GM10847 (cell line): Measurements from ENCODE around the gene FAM81A.

ENCODE experiments used
- POLR2A ChIP-seq: IDR thresholded peaks from 2 replicates; pipeline ENCODE4 v1.6.1; 2011; ENCODE audit not compliant: insufficient read length; ENCODE audit errors: extremely low read depth

FAM81A gene

DNA sequence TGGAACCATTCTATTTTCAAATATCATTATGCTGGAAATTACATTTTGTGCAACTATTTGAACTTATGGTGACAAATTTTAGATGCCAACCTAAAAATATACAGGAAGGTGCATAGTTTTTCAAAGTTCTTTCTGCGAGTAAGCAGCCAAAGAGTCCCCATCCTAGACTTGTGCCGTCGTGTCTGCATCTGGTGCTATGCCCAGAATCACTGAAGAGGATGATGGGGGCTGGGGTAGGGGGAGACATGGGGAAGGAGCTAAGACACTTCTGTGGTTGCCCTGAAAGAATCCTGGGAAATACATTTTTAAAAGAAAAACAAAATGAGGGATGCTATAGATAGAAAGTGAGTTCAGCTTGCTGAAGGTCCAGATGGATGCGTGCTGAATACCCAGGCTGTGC lies 21.2 kb upstream of the FAM81A start:
- no peak for TF ChIP-seq POLR2A

GRCh38 chr15:59419170-59419569 lies 18.8 kb upstream of the FAM81A start:
- TF ChIP-seq POLR2A = no peak

- no peak for TF ChIP-seq POLR2A
These were observed 17.9 kb upstream of the FAM81A start for GRCh38 chr15:59420108-59420507.

DNA sequence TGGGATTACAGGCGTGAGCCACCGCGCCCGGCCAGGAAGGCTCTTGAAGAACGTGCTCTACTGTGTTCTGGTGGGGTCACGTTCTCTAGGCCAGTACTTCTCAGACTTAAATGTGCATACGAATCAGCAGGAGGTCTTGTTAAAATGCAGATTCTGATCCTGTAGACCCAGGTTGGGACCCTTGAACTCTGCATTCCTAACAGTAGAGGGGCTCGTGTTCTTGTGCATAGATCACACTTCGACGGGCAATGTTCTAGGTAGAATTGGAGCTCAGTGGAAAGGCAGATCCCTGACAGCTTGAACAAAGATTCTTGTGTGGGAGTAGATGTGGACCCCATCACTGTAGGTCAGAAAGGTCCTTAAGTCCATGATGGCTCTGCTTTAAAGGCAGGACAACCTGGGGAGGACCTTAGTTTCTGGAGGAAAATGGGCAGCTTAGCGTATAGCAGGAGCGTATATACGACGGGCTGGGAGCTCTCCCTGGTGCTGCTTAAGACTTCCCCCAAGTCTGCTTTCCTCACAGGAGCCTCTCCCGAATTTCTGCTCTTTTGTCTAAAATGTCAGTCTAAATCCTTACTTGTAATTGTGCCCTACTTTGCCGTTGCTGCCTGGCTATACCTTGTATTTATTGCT lies 16.9 kb upstream of the FAM81A start:
- no peak for TF ChIP-seq POLR2A

DNA sequence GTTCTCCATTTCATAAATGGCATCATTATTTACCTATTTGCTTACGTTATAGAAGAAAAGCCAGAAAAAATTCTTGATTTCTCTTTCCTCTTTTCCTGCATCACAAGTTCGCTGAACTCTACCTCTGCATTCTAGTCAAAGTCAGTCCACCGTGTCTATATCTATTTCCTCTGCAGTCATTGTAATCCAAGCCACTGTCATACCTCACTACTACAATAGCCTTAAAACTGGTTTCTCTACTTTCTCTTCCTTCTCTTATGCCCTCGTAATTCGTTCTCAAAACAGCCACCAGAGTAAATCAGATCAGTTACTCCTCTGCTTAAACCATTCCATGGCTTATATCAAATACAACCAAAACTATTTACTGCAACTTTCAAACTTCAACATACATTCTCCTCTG lies 13.4 kb upstream of the FAM81A start:
- TF ChIP-seq POLR2A = no peak

GRCh38 chr15:59432389-59432788 lies 5.6 kb upstream of the FAM81A start:
- TF ChIP-seq POLR2A = no peak

DNA sequence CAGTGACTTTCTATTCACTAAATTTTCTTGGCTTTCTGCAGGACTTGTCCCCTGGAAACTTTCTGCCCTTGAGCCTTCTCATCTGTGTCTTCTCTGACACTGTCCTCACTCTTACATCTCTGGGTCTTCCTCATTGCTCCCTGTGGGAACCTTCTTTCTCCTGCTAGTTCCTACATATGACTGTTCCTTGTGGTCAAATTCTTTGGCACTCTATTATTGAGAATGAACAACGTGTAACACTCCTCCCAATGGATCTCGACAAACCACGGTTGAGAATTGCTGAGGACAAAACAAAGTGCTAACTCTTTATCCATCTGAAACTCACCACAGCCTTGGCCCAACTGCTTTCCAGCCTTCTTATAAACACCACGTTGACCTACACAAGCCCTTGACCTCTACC lies 3.5 kb upstream of the FAM81A start:
- TF ChIP-seq POLR2A = no peak

GRCh38 chr15:59436774-59437141 lies 1.2 kb upstream of the FAM81A start:
- no peak for TF ChIP-seq POLR2A

GRCh38 chr15:59437142-59437816 lies 707 bp upstream of the FAM81A start:
- TF ChIP-seq POLR2A = no peak

GRCh38 chr15:59438625-59439290 lies 772 bp downstream of the FAM81A start:
- TF ChIP-seq POLR2A = no peak

DNA sequence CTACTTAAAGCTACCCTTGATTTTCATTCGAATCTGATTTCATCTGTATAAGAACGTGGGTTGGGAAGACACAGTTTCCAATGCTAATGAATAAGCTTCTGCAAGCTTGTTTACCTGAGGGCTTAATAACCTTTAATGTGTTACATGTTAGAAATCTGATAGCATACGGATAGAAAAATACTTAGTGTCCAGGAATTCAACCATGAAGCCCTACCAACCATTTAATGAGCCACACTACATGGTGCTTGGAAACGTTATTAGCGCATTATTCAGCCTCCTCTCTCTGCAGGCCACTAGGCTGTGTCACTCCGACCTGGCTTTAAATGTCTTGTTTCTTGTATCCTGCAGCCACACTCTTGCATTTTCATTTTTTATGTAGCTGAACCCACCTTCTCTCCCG lies 1.6 kb downstream of the FAM81A start:
- no peak for TF ChIP-seq POLR2A

DNA sequence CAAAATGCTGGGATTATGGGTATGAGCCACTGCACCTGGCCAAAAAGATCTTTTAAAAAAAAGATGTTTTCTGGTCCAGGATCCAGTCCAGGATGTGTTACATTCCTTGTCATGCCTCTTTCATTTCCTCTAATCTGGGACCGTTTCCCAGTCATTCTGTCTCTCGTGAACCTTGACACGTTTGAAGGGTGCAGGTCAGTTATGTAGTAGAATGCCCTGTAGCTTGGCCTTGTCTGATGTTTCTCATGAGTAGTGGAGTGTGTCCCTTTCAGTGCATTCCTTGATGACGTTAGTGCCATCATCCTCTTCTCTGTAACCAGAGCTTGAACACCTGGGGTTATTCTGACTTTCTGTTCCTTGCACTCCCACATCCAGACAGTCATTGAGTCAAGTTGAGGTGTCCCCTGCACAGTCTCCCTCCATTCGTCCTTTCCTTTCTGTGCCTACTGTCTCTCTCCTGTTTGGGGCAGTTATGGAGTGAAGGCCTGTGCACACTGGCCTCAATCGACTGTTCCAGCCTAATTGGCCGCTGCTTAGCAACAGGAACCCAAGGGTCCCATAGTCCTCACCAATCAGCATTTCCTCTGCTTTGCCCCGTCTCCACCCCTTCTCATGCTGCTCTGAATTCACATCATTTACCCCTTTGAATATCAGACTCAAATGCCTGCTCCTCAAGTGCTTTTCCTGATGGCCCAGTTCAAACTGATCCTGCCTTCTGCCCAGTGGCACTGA lies 5.5 kb downstream of the FAM81A start:
- no peak for TF ChIP-seq POLR2A

DNA sequence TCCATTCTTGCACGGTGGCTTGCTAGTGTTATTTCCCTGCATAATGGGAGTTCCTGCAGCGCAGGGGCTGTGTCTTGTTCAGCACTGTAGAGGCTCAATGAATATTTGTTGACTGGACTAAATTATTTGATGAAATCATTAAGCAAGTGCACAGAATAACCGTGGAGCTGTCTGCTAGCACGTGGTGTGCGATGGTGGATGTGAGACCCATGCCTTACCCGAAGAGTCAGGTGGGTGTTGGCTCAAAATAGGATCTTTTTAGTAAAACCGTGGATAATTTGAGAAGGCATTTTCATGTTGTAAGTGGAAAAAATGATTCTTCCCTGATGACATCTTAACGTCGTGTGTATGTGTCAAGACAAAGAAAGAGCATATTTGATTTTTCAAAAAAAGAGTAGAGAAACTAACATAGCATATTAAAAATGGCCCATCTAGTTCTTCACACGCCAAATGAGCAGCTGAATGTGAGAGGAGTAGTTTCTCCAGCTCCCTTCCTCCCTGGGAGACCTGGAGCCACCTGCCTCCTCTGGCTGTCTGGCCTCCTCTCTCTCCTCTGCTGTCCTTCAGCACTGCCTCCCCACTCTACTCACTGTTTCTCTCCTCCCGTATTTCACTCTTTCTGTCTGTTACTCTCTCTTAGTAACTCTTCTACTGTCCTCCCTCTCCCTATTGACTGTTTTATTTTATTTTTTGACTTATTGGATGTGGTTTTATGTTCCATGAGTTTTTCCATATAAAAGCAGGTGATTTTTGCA lies 6.3 kb downstream of the FAM81A start:
- TF ChIP-seq POLR2A = no peak

GRCh38 chr15:59444980-59445545 lies 7.1 kb downstream of the FAM81A start:
- TF ChIP-seq POLR2A = no peak

DNA sequence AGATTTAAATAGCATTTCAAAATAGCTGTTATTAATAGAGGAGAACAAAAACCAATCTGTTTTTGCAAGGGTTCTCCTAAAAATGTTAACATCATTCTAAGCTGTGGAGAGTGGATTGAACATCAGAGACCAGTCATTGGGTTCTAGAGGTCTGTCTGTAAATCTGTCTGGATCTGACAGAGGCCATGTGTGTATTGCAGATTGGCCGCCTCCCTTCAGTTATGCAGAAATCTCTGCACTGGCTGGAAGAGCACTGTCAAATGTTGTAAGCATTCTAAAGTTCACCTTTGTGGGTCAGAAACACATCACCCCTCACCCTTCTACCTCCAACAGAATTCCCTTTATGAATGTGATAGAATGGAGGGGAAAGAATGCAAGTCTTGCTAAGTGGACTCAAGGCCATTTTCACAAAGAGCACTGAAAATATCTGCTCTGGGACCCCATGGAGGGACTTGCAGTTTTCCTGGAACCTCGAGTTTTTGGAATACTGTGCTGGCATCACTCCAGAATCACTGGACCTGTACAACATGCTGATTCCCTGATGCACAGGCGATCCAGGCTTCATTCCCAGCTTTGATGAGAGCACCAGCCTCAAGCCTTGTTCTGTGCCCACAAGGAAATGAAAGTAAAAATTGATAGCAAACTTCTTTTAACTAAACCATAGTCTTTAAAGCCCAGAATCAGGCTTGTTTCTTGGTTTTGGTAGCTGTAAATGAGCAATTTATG lies 8.4 kb downstream of the FAM81A start:
- TF ChIP-seq POLR2A = no peak

GRCh38 chr15:59447367-59447766 lies 9.4 kb downstream of the FAM81A start:
- no peak for TF ChIP-seq POLR2A
